HepG2 (cell line): ENCODE results near the gene JUND. TPM values are rescaled to one million over a fixed set of nuclear protein-coding genes. Genes with fewer than 3 reads are reported as not detected.
A peak's percentile ranks its signal among the peaks of the same experiment; 100 is the strongest.

Experiments
- AGO1 ChIP-seq: fragments of 200-400 bp; formaldehyde crosslinking; IDR thresholded peaks from 2 replicates; pipeline ENCODE4 v1.6.1; 2017; ENCODE audit warnings: mild to moderate bottlenecking, low read depth, low read length, moderate library complexity; ENCODE audit not compliant: poor library complexity, severe bottlenecking
- AKNA ChIP-seq: sonication (generic); formaldehyde crosslinking; IDR thresholded peaks from 2 replicates; pipeline ENCODE4 v1.4.0; 2020; ENCODE audit warnings: missing genetic modification reagents, borderline replicate concordance
- ARHGAP35 ChIP-seq: sonication (generic); formaldehyde crosslinking; IDR thresholded peaks from 2 replicates; pipeline ENCODE4 v1.9.0; 2022; ENCODE audit warnings: mild to moderate bottlenecking, inconsistent platforms, moderate library complexity, missing genetic modification reagents, borderline replicate concordance
- DR1 ChIP-seq: sonication (generic); formaldehyde crosslinking; IDR thresholded peaks from 2 replicates; pipeline ENCODE4 v1.8.0; 2021; ENCODE audit warnings: mild to moderate bottlenecking, missing genetic modification reagents, inconsistent platforms
- DZIP1 ChIP-seq: sonication (generic); formaldehyde crosslinking; IDR thresholded peaks from 2 replicates; pipeline ENCODE4 v1.5.0; 2020; ENCODE audit warnings: mild to moderate bottlenecking, missing genetic modification reagents
- HNF1B ChIP-seq: sonication (generic); formaldehyde crosslinking; IDR thresholded peaks from 2 replicates; pipeline ENCODE4 v1.5.1; 2020; ENCODE audit warnings: mild to moderate bottlenecking, moderate library complexity, missing genetic modification reagents
- JUN ChIP-seq: sonication (generic); formaldehyde crosslinking; IDR thresholded peaks from 2 replicates; pipeline ENCODE4 v1.4.0; 2020; ENCODE audit warnings: mild to moderate bottlenecking, missing genetic modification reagents
- JUND ChIP-seq: sonication (generic); formaldehyde crosslinking; IDR thresholded peaks from 2 replicates; pipeline ENCODE4 v1.8.0; 2022; ENCODE audit warnings: mild to moderate bottlenecking, missing genetic modification reagents
- MAFG ChIP-seq: sonication (generic); formaldehyde crosslinking; IDR thresholded peaks from 2 replicates; pipeline ENCODE4 v1.5.1; 2020; ENCODE audit warnings: mild to moderate bottlenecking, missing genetic modification reagents
- MEIS2 ChIP-seq: sonication (generic); formaldehyde crosslinking; IDR thresholded peaks from 2 replicates; pipeline ENCODE4 v1.9.0; 2021; ENCODE audit warnings: mild to moderate bottlenecking, missing genetic modification reagents
- REPIN1 ChIP-seq: sonication (generic); formaldehyde crosslinking; IDR thresholded peaks from 2 replicates; pipeline ENCODE4 v1.8.0; 2022; ENCODE audit warnings: missing genetic modification reagents, low read depth, mild to moderate bottlenecking, borderline replicate concordance
- RFX3 ChIP-seq: IDR thresholded peaks from 2 replicates; pipeline ENCODE4 v1.6.1; 2016; ENCODE audit warnings: missing biosample characterization, missing genetic modification reagents
- ZNF160 ChIP-seq: sonication (generic); formaldehyde crosslinking; IDR thresholded peaks from 2 replicates; pipeline ENCODE4 v1.8.0; 2022; ENCODE audit warnings: mild to moderate bottlenecking, inconsistent platforms, missing genetic modification reagents
- ZNF44 ChIP-seq: sonication (generic); formaldehyde crosslinking; IDR thresholded peaks from 2 replicates; pipeline ENCODE4 v1.5.1; 2020; ENCODE audit warnings: mild to moderate bottlenecking, missing genetic modification reagents
- ZNF468 ChIP-seq: sonication (generic); formaldehyde crosslinking; IDR thresholded peaks from 2 replicates; pipeline ENCODE4 v1.8.0; 2022; ENCODE audit warnings: mild to moderate bottlenecking, moderate library complexity, missing genetic modification reagents
- ZNF629 ChIP-seq: sonication (generic); formaldehyde crosslinking; conservative IDR thresholded peaks from 2 replicates; pipeline ENCODE4 v1.5.0; 2020; ENCODE audit warnings: missing genetic modification reagents
- ZNF790 ChIP-seq: sonication (generic); formaldehyde crosslinking; IDR thresholded peaks from 2 replicates; pipeline ENCODE4 v1.8.0; 2022; ENCODE audit warnings: missing genetic modification reagents, mild to moderate bottlenecking, borderline replicate concordance
- polyA plus RNA-seq, 8 experiments: library from polyadenylated mRNA; depleted of rRNA in 3 of 8; stranded (reverse) in 7 of 8; unstranded in 1 of 8; fragments of >200 nt; fragmentation: Illumina TruSeq in 4 of 8; extraction: Trizol in 4 of 8; gene quantifications; 2 replicates each; pipeline versions ENCODE4 v1.2.1 to v1.2.3, GENCODE V29; 2011 to 2016; ENCODE audit warnings: low read depth in 4 of 8, missing spikeins in 1 of 8, mixed read lengths in 1 of 8; ENCODE audit not compliant: insufficient read depth in 1 of 8
- total RNA-seq, 5 experiments: library from RNA; depleted of rRNA; stranded (reverse); fragments of >200 nt; fragmentation: Illumina TruSeq; extraction: Trizol; gene quantifications; 2 replicates each; pipeline ENCODE4 v1.2.3, GENCODE V29; 2016; ENCODE audit warnings: low read depth in 1 of 5
- TF ChIP-seq, protein P1 (sequence below): sonication (generic); formaldehyde crosslinking; conservative IDR thresholded peaks from 2 replicates; pipeline ENCODE4 v1.4.0; 2020; ENCODE audit warnings: missing genetic modification reagents

The JUND gene
- total and polyA plus RNA-seq, 2 of the 13 experiments (the other 11 are each of a cell fraction or from before 2014, with no cell fraction given) = 41.2 to 59.8 TPM

DNA sequence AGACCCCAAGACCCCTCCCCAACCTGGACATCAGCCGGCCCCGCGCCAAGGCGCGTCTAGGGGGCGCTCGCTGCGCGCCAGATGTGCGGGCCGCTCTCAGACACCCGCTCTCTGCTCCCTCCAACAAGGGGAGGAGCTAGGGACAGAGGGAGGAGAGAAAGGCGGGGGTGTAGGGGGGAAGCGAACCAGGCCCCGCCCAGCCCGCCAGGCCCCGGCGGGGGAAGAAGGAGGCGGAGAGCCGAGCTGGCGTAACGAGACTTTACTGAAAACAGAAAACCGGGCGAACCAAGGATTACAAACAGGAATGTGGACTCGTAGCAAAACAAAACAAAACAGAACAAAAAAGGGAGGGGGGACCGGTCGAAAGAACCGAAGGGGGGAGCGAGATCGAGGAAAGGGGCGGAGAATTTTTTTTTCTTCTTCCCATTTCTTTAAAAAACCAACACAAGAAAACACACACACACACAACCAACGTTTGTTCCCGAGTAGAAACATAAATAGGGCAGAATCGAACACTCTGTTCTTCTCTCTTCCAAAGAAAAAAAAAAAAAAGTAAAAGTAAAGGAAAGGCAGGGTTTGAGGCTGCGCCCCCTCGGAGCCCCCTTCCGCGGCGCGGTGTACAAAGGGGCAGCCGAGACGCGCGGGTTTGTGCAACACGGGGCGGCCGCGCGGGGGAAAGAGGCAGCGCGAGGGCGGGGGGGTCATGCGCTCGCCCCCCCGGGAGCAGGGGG lies 1.7 kb downstream of the JUND start (continued):
- TF ChIP-seq AKNA (CRISPR knock-in tag) (no peak), RFX3 (CRISPR knock-in tag) (no peak), JUN (CRISPR knock-in tag) (no peak), ZNF790 (no peak), ZNF160 (no peak), ARHGAP35 (CRISPR knock-in tag) (no peak), REPIN1 (CRISPR knock-in tag) (no peak), AGO1 (peak; percentile 99), JUND (CRISPR knock-in tag) (no peak), ZNF468 (CRISPR knock-in tag) (no peak), MAFG (CRISPR knock-in tag) (no peak), ZNF44 (CRISPR knock-in tag) (0 out of 2 replicates have a peak, but pooled peaks have one; percentile 30), DZIP1 (CRISPR knock-in tag) (peak; percentile 29; the same call in 1 of the 2 replicates), HNF1B (CRISPR knock-in tag) (peak; percentile 83), DR1 (CRISPR knock-in tag) (no peak), ZNF629 (peak; percentile 48; the same call in 1 of the 2 replicates), MEIS2 (CRISPR knock-in tag) (no peak)
- TF ChIP-seq, protein P1, sequence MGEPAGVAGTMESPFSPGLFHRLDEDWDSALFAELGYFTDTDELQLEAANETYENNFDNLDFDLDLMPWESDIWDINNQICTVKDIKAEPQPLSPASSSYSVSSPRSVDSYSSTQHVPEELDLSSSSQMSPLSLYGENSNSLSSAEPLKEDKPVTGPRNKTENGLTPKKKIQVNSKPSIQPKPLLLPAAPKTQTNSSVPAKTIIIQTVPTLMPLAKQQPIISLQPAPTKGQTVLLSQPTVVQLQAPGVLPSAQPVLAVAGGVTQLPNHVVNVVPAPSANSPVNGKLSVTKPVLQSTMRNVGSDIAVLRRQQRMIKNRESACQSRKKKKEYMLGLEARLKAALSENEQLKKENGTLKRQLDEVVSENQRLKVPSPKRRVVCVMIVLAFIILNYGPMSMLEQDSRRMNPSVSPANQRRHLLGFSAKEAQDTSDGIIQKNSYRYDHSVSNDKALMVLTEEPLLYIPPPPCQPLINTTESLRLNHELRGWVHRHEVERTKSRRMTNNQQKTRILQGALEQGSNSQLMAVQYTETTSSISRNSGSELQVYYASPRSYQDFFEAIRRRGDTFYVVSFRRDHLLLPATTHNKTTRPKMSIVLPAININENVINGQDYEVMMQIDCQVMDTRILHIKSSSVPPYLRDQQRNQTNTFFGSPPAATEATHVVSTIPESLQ = no peak
